ENCODE results near the gene KCNIP4. TPM values are rescaled to one million over a fixed set of nuclear protein-coding genes. Genes with fewer than 3 reads are reported as not detected.

The KCNIP4 gene
- polyA plus RNA-seq, 1 donor (not counting 4 experiments of a cell fraction or from before 2014, with no cell fraction given) = 0.07 TPM

DNA sequence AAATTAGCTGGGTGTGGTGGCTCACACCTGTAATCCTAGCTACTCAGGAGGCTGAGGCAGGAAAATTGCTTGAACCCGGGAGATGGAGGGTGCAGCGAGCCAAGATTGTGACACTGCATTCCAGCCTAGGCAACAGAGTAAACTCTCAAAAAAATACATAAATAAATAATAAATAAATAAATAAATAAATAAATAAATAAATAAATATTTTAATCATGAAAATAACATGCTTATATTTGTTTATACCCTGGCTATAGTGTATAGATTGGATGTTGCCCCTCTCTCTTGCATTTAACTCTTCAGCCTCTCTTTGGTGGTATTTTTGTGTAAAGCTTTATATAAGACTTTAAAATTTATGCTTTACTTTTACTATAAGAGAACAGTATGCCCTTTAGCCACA is 51.8 kb downstream of the KCNIP4 start:
- TF ChIP-seq CTCF (optimal IDR thresholded peaks at IDR 0.05 in 1 of 3, IDR thresholded peaks at IDR 0.05 in 1 of 3, conservative IDR thresholded peaks at IDR 0.05 in 1 of 3; ENCODE audit: extremely low read depth in 1 of 3, insufficient read depth in 2 of 3, low read length in 3 of 3) (no peak), EZH2 (IDR thresholded peaks at IDR 0.05; ENCODE audit: low read length) (no peak)

DNA sequence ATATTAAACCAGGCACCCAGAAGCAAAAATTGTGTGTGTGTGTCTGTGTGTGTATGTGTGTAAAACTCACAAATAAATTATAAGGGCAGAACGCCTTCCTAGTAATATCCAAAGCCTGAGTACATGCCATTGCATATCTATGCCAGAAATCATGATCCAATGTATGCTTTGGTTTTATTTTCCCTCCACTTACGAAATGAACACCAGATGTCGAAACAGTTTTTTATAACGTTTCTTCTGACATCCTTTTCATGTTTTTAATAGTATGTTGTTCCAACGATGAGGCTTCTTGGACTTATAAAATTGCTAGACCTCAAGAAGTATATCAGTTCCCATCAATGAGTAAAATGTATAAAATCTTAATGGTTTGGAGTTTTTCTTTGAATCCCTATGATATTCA is 55.4 kb downstream of the KCNIP4 start:
- DNase-seq (ENCODE audit: low read depth, low spot score) = no peak
- Histone ChIP-seq H3K9ac (ENCODE audit: control insufficient read depth, extremely low read depth, insufficient read depth, low read length) (no peak overlapping the region), H3K4me1 (ENCODE audit: control insufficient read depth, extremely low read depth, insufficient read depth, low read length) (peaks cover 7% of the 10 kb centered on the region), H4K20me1 (ENCODE audit: control insufficient read depth, extremely low read depth, insufficient read depth, low read length) (no peaks in the 10 kb centered on the region), H3K27me3 (ENCODE audit: control insufficient read depth, extremely low read depth, insufficient read depth, low read length) (no peaks in the 10 kb centered on the region), H3K36me3 (ENCODE audit: control insufficient read depth in 2 of 2, extremely low read depth in 1 of 2, insufficient read depth in 2 of 2, low read length in 2 of 2) (no peaks in the 10 kb centered on the region), H3K4me3 (ENCODE audit: control insufficient read depth in 2 of 3, extremely low read depth in 1 of 3, insufficient read depth in 2 of 3, low read depth in 1 of 3, low read length in 3 of 3) (no peak overlapping the region), H3K9me1 (ENCODE audit: control insufficient read depth, extremely low read depth, insufficient read depth, low read length) (no peaks in the 10 kb centered on the region), H3K9me3 (ENCODE audit: control insufficient read depth, low read depth, low read length) (peaks cover 6% of the 10 kb centered on the region), H2AFZ (ENCODE audit: control insufficient read depth, low read length) (no peak overlapping the region), H3K79me2 (ENCODE audit: control insufficient read depth, insufficient read depth, low read length) (no peaks in the 10 kb centered on the region), H3K27ac (ENCODE audit: control insufficient read depth, insufficient read depth, low read length) (no peak overlapping the region), H3K4me2 (ENCODE audit: control insufficient read depth, extremely low read depth, insufficient read depth, low read depth, low read length) (no peak overlapping the region)
- dilution Hi-C loops (cut with MboI; ENCODE audit: extremely low pct_ligation_motif_present, low sequenced_read_pairs) = no loop called here
- no peak for TF ChIP-seq EZH2 (IDR thresholded peaks at IDR 0.05; ENCODE audit: low read length)
- TF ChIP-seq CTCF (optimal IDR thresholded peaks at IDR 0.05 in 1 of 3, IDR thresholded peaks at IDR 0.05 in 1 of 3, conservative IDR thresholded peaks at IDR 0.05 in 1 of 3; ENCODE audit: extremely low read depth in 1 of 3, insufficient read depth in 2 of 3, low read length in 3 of 3) = no peak
- FAIRE-seq = no peak

More for the DNA sequence above, 51.8 kb downstream of the KCNIP4 start:
- Histone ChIP-seq H3K27me3 (ENCODE audit: control insufficient read depth, extremely low read depth, insufficient read depth, low read length) (no peaks in the 10 kb centered on the region), H3K9ac (ENCODE audit: control insufficient read depth, extremely low read depth, insufficient read depth, low read length) (no peak overlapping the region), H4K20me1 (ENCODE audit: control insufficient read depth, extremely low read depth, insufficient read depth, low read length) (no peaks in the 10 kb centered on the region), H3K9me1 (ENCODE audit: control insufficient read depth, extremely low read depth, insufficient read depth, low read length) (no peaks in the 10 kb centered on the region), H3K9me3 (ENCODE audit: control insufficient read depth, low read depth, low read length) (peaks cover 13% of the 10 kb centered on the region), H3K4me3 (ENCODE audit: control insufficient read depth in 2 of 3, extremely low read depth in 1 of 3, insufficient read depth in 2 of 3, low read depth in 1 of 3, low read length in 3 of 3) (no peak overlapping the region), H3K27ac (ENCODE audit: control insufficient read depth, insufficient read depth, low read length) (no peak overlapping the region), H2AFZ (ENCODE audit: control insufficient read depth, low read length) (no peak overlapping the region), H3K79me2 (ENCODE audit: control insufficient read depth, insufficient read depth, low read length) (no peaks in the 10 kb centered on the region), H3K4me2 (ENCODE audit: control insufficient read depth, extremely low read depth, insufficient read depth, low read depth, low read length) (no peak overlapping the region), H3K4me1 (ENCODE audit: control insufficient read depth, extremely low read depth, insufficient read depth, low read length) (peaks cover 8% of the 10 kb centered on the region), H3K36me3 (ENCODE audit: control insufficient read depth in 2 of 2, extremely low read depth in 1 of 2, insufficient read depth in 2 of 2, low read length in 2 of 2) (no peaks in the 10 kb centered on the region)
- dilution Hi-C loops (cut with MboI; ENCODE audit: extremely low pct_ligation_motif_present, low sequenced_read_pairs) = no loop called here
- DNase-seq (ENCODE audit: low read depth, low spot score) (no peak), FAIRE-seq (no peak)

All from keratinocyte (primary cell).